PFSK-1 (cell line): ENCODE measurements around the gene SLC32A1.

Experiments used
- FOXP2 ChIP-seq: optimal IDR thresholded peaks from 2 replicates; pipeline ENCODE3; 2011; ENCODE audit warnings: borderline replicate concordance, control low read depth, inconsistent platforms; ENCODE audit not compliant: insufficient read depth; ENCODE audit errors: extremely low read length, extremely low read depth
- POLR2AphosphoS5 ChIP-seq: IDR thresholded peaks from 2 replicates; pipeline ENCODE4 v1.6.1; 2012; ENCODE audit warnings: low read depth, mild to moderate bottlenecking, control low read depth, low read length, moderate library complexity
- SIN3A ChIP-seq: IDR thresholded peaks from 2 replicates; pipeline ENCODE4 v1.6.1; 2012; ENCODE audit warnings: mild to moderate bottlenecking, low read length, moderate library complexity, borderline replicate concordance; ENCODE audit not compliant: insufficient read depth
- TAF1 ChIP-seq: IDR thresholded peaks from 2 replicates; pipeline ENCODE4 v1.6.1; 2012; ENCODE audit warnings: low read length, control low read depth, borderline replicate concordance; ENCODE audit not compliant: insufficient read depth
- TF ChIP-seq, protein P1 (sequence below), 2 experiments: IDR thresholded peaks; 2 replicates each; pipeline versions ENCODE4 v1.6.1 to v1.8.0; 2011 to 2012; ENCODE audit warnings: low read depth in 2 of 2, low read length in 2 of 2, control low read depth in 1 of 2, inconsistent platforms in 1 of 2, mild to moderate bottlenecking in 1 of 2, moderate library complexity in 1 of 2; ENCODE audit not compliant: insufficient read depth in 1 of 2

SLC32A1 gene

GRCh38 chr20:38755324-38755910 is 31.1 kb downstream of the SLC32A1 start:
- TF ChIP-seq, protein P1, sequence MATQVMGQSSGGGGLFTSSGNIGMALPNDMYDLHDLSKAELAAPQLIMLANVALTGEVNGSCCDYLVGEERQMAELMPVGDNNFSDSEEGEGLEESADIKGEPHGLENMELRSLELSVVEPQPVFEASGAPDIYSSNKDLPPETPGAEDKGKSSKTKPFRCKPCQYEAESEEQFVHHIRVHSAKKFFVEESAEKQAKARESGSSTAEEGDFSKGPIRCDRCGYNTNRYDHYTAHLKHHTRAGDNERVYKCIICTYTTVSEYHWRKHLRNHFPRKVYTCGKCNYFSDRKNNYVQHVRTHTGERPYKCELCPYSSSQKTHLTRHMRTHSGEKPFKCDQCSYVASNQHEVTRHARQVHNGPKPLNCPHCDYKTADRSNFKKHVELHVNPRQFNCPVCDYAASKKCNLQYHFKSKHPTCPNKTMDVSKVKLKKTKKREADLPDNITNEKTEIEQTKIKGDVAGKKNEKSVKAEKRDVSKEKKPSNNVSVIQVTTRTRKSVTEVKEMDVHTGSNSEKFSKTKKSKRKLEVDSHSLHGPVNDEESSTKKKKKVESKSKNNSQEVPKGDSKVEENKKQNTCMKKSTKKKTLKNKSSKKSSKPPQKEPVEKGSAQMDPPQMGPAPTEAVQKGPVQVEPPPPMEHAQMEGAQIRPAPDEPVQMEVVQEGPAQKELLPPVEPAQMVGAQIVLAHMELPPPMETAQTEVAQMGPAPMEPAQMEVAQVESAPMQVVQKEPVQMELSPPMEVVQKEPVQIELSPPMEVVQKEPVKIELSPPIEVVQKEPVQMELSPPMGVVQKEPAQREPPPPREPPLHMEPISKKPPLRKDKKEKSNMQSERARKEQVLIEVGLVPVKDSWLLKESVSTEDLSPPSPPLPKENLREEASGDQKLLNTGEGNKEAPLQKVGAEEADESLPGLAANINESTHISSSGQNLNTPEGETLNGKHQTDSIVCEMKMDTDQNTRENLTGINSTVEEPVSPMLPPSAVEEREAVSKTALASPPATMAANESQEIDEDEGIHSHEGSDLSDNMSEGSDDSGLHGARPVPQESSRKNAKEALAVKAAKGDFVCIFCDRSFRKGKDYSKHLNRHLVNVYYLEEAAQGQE (IDR thresholded peaks at IDR 0.05; ENCODE audit: insufficient read depth in 1 of 2, low read depth in 2 of 2, low read length in 2 of 2): no peak
- TF ChIP-seq TAF1 (no peak), SIN3A (no peak), POLR2AphosphoS5 (no peak), FOXP2 (no peak)

DNA sequence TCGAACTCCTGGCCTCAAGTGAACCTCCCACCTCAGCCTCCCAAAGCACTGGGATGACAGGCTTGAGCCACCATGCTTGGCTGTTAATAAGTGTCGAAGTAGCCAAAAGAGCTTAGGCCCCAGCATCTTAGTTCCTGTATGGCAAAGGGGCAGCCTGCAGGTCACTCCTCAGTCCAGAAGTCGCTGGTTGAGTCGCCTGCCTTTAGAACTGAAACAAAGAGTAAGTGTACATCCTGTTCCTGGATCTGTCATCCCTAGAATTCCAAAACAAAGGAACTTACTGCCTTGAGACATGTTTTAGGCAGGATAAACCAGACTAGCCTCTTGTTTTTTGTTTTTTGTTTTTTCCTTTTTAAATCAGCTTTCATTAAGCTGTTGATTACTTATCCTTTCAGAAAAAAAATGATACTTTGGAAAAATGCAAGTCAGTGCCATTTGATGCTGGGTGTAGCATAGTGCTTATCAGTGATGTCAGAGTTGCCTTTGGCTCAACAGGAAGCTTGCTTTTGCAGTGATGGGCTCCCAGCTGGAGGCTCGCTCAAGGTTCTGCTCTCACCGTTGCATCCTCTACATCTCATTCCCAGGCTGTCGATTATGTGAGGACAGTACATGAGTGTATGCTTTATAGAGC is 33.0 kb downstream of the SLC32A1 start:
- TF ChIP-seq FOXP2 (no peak), SIN3A (no peak), POLR2AphosphoS5 (no peak), TAF1 (no peak)
- TF ChIP-seq, protein P1 (IDR thresholded peaks at IDR 0.05; ENCODE audit: insufficient read depth in 1 of 2, low read depth in 2 of 2, low read length in 2 of 2): no peak

- TF ChIP-seq FOXP2 (no peak), SIN3A (no peak), POLR2AphosphoS5 (no peak), TAF1 (no peak)
- TF ChIP-seq, protein P1 (IDR thresholded peaks at IDR 0.05; ENCODE audit: insufficient read depth in 1 of 2, low read depth in 2 of 2, low read length in 2 of 2): no peak
These were observed 34.8 kb downstream of the SLC32A1 start for GRCh38 chr20:38759106-38759505.

GRCh38 chr20:38760978-38761377 is 36.7 kb downstream of the SLC32A1 start:
- TF ChIP-seq SIN3A: no peak
- TF ChIP-seq TAF1: no peak
- TF ChIP-seq, protein P1 (IDR thresholded peaks at IDR 0.05; ENCODE audit: insufficient read depth in 1 of 2, low read depth in 2 of 2, low read length in 2 of 2): no peak
- no peak for TF ChIP-seq FOXP2
- TF ChIP-seq POLR2AphosphoS5: no peak

- TF ChIP-seq TAF1 (no peak), SIN3A (no peak), POLR2AphosphoS5 (no peak), FOXP2 (no peak)
- TF ChIP-seq, protein P1 (IDR thresholded peaks at IDR 0.05; ENCODE audit: insufficient read depth in 1 of 2, low read depth in 2 of 2, low read length in 2 of 2): no peak
These were observed 37.9 kb downstream of the SLC32A1 start for GRCh38 chr20:38762174-38762573.
